ENCODE data around the gene CARMIL1. TPM values are rescaled to one million over a fixed set of nuclear protein-coding genes. Genes with fewer than 3 reads are reported as not detected.
"Not testable (repeated sequence)": the region's sequence is repeated elsewhere in the genome, so short reads cannot be mapped to it uniquely, and the experiment has no call there.

The CARMIL1 gene
- total RNA-seq, 1 donor from 2014 or later: 8.4 TPM

DNA sequence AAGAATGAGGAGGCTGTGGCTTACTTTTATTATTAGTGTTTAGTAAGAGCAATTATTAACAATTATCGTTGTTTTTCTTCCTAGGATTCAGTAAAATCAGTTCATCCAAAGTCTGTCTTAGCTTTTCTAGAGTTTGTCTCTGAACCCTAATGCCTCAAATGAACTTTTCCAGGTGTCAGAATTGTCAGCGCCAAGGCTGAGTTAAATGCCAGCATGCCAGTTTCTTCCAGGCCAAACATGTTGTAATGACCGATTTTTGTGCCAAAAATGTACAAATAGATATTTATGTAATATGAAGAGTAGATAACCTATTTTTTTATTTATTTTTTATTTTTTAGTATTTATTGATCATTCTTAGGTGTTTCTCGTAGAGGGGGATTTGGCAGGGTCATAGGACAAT is 306.1 kb downstream of the CARMIL1 start:
- TF ChIP-seq, protein P1, sequence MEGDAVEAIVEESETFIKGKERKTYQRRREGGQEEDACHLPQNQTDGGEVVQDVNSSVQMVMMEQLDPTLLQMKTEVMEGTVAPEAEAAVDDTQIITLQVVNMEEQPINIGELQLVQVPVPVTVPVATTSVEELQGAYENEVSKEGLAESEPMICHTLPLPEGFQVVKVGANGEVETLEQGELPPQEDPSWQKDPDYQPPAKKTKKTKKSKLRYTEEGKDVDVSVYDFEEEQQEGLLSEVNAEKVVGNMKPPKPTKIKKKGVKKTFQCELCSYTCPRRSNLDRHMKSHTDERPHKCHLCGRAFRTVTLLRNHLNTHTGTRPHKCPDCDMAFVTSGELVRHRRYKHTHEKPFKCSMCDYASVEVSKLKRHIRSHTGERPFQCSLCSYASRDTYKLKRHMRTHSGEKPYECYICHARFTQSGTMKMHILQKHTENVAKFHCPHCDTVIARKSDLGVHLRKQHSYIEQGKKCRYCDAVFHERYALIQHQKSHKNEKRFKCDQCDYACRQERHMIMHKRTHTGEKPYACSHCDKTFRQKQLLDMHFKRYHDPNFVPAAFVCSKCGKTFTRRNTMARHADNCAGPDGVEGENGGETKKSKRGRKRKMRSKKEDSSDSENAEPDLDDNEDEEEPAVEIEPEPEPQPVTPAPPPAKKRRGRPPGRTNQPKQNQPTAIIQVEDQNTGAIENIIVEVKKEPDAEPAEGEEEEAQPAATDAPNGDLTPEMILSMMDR (IDR thresholded peaks at IDR 0.05; ENCODE audit: borderline replicate concordance): no peak
- no peak overlapping the region for H3K27ac ChIP-seq (replicated peaks)
- H3K36me3 ChIP-seq: no peaks in the 10 kb centered on the region
- intact Hi-C loops (cut with micrococcal nuclease): no loop called here
- H3K9me3 ChIP-seq (replicated peaks): no peaks in the 10 kb centered on the region
- no peaks in the 10 kb centered on the region for H3K27me3 ChIP-seq (ENCODE audit: low read depth)
- H3K4me3 ChIP-seq: no peak overlapping the region
- H3K4me1 ChIP-seq: no peaks in the 10 kb centered on the region
- no peak for DNase-seq

DNA sequence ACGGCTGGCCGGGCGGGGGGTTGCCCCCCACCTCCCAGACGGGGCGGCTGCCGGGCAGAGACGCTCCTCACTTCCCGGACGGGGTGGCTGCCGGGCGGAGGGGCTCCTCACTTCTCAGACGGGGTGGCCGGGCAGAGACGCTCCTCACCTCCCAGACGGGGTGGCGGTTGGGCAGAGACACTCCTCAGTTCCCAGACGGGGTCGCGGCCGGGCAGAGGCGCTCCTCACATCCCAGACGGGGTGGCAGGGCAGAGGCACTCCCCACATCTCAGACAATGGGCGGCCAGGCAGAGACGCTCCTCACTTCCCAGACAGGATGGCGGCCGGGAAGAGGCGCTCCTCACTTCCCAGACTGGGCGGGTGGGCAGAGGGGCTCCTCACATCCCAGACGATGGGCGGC is 306.9 kb downstream of the CARMIL1 start:
- H3K9me3 ChIP-seq (replicated peaks); H3K36me3 ChIP-seq; H3K27ac ChIP-seq (replicated peaks); H3K27me3 ChIP-seq (ENCODE audit: low read depth); intact Hi-C loops (cut with micrococcal nuclease); H3K4me1 ChIP-seq; DNase-seq; H3K4me3 ChIP-seq: not testable (repeated sequence)

DNA sequence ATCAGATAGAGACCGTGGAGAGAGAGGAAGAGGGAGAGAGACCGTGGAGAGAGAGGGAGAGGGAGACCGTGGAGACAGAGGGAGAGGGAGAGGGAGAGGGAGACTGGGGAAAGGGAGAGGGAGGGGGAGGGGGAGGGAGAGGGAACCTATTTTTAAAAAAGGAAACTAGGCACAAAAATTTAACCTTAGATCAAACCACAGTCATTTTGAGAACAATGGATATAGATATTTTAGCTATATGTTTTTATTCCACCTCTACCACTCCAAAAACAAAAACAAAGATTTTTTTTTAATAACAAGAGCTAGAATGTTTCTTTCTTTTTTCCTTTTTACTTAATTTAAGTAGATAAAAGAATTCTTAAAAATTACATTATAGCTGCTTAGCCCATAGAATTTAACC is 307.8 kb downstream of the CARMIL1 start:
- Histone ChIP-seq H3K9me3 (replicated peaks) (no peaks in the 10 kb centered on the region), H3K27ac (replicated peaks) (no peak overlapping the region), H3K27me3 (ENCODE audit: low read depth) (no peaks in the 10 kb centered on the region), H3K4me3 (no peak overlapping the region), H3K4me1 (no peaks in the 10 kb centered on the region), H3K36me3 (no peaks in the 10 kb centered on the region)
- intact Hi-C loops (cut with micrococcal nuclease): no loop called here
- TF ChIP-seq, protein P1 (IDR thresholded peaks at IDR 0.05; ENCODE audit: borderline replicate concordance): no peak
- no peak for DNase-seq

DNA sequence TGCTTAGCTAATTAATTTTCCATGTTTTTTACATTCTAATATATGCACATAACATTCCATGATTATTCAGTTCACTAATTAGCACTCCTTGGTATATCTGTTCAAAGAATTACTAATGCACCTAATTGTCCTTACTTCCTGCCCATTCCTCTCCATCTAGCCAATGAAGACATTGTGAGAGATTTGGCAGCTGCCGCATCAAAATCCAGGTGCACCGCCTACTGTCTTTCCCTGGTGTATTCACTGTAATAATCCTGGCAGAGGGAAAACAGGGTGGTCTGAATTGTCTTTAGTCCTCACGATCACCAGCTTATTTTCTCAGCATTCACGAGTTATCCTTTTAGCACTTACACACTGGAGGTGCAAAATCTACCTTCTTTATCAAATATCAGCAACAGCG is 311.8 kb downstream of the CARMIL1 start:
- Histone ChIP-seq H3K36me3 (peaks cover 5% of the 10 kb centered on the region), H3K4me1 (no peaks in the 10 kb centered on the region), H3K4me3 (no peak overlapping the region), H3K9me3 (replicated peaks) (no peaks in the 10 kb centered on the region), H3K27me3 (ENCODE audit: low read depth) (peaks cover 11% of the 10 kb centered on the region), H3K27ac (replicated peaks) (no peak overlapping the region)
- intact Hi-C loops (cut with micrococcal nuclease): no loop called here
- TF ChIP-seq, protein P1 (IDR thresholded peaks at IDR 0.05; ENCODE audit: borderline replicate concordance): no peak
- DNase-seq: no peak

DNA sequence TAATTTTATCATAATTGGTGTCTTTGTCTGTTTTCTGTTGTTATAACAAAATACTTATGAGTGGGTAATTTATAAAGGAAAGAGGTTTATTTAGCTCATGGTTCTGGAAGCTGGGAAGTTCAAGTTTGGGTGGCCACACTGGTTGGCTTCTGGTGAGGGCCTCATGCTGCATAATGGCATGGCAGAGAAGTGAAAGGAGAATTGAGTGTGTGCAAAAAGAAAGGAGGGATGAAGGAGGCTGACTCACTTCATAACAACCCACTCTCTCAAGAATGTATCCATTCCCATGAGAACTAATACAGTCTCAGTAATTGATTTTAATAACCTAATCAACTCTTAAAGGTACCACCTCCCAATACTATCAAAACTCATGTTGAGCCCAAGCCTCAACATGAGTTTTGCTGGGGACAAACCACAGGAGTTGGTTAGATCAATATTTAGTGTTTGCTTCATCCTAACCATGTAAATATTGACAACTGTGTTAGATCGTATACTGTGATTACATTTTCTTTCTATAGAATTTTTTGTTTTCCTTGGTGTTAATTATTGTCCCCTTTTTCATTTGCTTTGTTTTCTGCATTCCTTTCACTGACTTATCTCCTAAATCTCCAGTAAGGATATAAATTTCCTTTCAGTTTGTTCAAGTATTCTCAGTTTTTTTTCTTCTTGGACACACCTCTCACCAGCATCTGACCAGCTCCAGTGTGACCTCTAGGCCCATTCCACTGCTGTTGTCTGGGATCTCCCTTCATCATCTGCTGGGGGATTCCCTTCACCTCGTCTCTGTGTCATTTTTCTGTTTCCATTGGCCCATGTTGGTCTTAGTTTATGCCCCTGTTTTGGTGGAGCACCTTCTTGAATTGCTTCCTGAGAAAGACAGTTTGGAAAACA is 318.0 kb downstream of the CARMIL1 start:
- no peaks in the 10 kb centered on the region for H3K9me3 ChIP-seq (replicated peaks)
- H3K36me3 ChIP-seq: peaks cover 5% of the 10 kb centered on the region
- H3K27ac ChIP-seq (replicated peaks): no peak overlapping the region
- intact Hi-C loops (cut with micrococcal nuclease): no loop called here
- H3K4me3 ChIP-seq: no peak overlapping the region
- H3K27me3 ChIP-seq (ENCODE audit: low read depth): peaks cover 19% of the 10 kb centered on the region
- H3K4me1 ChIP-seq: no peaks in the 10 kb centered on the region
- TF ChIP-seq, protein P1 (IDR thresholded peaks at IDR 0.05; ENCODE audit: borderline replicate concordance): no peak
- no peak for DNase-seq

DNA sequence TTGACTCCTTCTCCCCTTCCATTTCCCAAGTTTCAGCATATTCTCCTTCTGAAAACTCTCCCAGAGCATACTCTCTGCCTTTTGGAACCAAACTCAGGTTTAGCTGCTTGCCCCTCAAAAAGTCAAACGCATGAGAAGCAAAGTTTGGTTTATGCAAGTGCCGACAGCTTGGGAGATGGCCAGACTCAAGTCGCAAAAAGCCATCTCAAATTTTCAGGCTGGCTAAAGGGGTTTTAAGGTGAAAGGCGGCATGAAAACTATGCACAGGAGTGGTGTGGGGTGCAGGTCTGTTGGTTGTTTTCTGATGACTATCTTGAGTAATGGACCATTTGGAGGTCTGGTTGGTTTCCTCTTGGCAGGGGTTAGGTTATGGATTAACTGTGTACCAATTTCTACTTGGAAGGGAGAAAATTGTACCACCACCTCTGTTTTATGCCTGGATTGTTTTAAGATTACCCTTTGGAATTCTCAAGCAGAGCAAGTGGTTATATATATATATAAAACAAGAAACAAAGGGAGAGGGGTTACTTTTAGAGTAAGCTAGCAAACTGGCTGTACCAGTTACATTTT is 320.4 kb downstream of the CARMIL1 start:
- DNase-seq: no peak
- Histone ChIP-seq H3K36me3 (no peaks in the 10 kb centered on the region), H3K27me3 (ENCODE audit: low read depth) (peaks cover 9% of the 10 kb centered on the region), H3K4me1 (no peaks in the 10 kb centered on the region), H3K27ac (replicated peaks) (no peak overlapping the region), H3K4me3 (no peak overlapping the region), H3K9me3 (replicated peaks) (no peaks in the 10 kb centered on the region)
- intact Hi-C loops (cut with micrococcal nuclease): no loop called here
- TF ChIP-seq, protein P1 (IDR thresholded peaks at IDR 0.05; ENCODE audit: borderline replicate concordance): no peak

All from left ventricle myocardium inferior (tissue), 1 donor.